Testis (tissue), 2 donors: ENCODE data around the gene THBS3.

Source experiments
- CTCF ChIP-seq, 3 experiments: fragments of 450-650 bp in 2 of 3; fragments of 200-600 bp in 1 of 3; sonication (generic) in 1 of 3; IDR thresholded peaks; one replicate each; pipeline ENCODE4 v1.5.1; 2016 to 2019; ENCODE audit warnings: antibody characterized with exemption in 3 of 3, mild to moderate bottlenecking in 2 of 3, moderate library complexity in 1 of 3
- POLR2A ChIP-seq: fragments of 450-650 bp; IDR thresholded peaks from one replicate; pipeline ENCODE4 v1.6.1; 2017; ENCODE audit warnings: antibody characterized with exemption, mild to moderate bottlenecking, moderate library complexity

GRCh38 chr1:155175281-155175926, 32.3 kb downstream of the THBS3 start:
- TF ChIP-seq CTCF (IDR thresholded peaks at IDR 0.05) (no peak), POLR2A (no peak)
